ENCODE measurements around the gene APOBEC3G.
"Not testable (repeated sequence)": the region's sequence is repeated elsewhere in the genome, so short reads cannot be mapped to it uniquely, and the experiment has no call there.

APOBEC3G gene

DNA sequence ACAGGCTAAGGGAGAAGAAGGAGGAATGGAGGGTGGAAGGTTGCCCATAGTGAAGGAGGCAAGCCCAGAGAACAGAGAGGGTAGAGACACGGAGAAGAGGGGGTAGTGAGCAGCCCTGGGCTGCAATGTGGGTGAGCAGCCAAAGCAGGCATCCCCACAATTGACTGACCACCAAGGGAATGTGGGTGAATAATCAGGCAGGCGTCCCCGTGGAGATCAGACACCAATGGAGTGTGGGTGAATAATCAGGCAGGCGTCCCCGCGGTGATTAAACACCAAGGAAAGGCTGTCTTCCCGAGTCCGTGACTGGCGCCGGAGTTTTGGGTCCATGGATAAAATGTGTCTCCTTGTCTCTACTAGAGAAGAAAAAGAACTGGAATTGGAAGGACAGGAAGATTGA, 15.1 kb upstream of the APOBEC3G start:
- intact Hi-C loops (cut with DNase I); DNase-seq: not testable (repeated sequence)

DNA sequence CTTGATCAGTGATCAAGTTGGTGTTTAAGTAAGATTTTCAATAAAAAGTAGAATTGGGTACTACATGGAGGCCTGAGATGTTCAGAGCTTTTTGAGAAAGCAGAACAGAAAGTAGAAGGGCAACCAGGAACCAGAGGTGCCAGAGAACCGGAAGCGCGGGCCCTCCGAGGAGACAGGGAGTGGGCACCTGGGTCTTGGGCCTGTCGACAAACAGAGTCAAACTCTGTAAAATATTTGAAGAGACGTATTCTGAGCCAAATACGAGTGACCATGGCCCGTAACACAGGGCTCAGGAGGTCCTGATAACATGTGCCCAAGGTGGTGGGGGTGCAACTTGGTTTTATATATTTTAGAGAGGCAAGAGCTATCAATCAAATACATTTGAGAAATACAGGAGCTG, 13.2 kb upstream of the APOBEC3G start:
- intact Hi-C loops (cut with DNase I); DNase-seq: not testable (repeated sequence)

DNA sequence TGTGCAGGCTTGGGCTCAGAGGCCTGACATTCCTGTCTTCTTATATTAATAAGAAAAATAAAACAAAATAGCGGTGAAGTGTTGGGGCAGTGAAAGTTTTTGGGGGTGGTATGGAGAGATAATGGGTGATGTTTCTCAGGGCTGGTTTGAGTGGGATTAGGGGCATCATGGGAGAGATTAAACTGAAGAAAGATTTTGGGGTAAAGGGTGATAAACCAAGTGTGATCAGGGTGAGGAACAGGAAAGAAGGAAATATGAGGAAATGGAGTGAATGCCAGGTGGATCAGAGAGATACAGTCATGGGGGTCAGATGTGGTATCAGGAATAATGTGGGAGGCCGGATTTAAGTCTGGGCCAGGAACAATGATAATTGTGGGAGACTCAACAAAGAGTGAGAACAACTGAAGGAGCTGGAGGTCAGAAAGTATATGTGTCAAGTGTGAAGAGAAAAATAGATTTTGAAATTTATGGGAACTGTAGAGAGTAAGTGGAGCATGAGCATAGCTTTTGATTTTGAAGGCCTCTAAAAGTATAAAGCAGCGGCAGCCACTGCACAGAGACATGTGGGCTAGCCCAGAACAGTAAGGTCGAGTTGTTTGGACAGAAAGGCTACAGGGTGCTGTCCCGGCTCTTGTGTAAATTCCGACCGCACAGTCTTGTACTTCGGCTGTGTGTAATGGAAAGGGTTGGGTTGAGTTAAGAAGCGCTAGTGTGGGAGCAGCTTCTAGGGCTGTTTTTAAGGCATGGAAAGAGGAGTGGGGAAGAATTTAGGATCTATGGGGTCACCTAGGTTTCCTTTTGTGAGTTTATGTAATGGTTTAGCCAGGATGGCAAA, 10.4 kb upstream of the APOBEC3G start:
- intact Hi-C loops (cut with DNase I): not testable (repeated sequence)

DNA sequence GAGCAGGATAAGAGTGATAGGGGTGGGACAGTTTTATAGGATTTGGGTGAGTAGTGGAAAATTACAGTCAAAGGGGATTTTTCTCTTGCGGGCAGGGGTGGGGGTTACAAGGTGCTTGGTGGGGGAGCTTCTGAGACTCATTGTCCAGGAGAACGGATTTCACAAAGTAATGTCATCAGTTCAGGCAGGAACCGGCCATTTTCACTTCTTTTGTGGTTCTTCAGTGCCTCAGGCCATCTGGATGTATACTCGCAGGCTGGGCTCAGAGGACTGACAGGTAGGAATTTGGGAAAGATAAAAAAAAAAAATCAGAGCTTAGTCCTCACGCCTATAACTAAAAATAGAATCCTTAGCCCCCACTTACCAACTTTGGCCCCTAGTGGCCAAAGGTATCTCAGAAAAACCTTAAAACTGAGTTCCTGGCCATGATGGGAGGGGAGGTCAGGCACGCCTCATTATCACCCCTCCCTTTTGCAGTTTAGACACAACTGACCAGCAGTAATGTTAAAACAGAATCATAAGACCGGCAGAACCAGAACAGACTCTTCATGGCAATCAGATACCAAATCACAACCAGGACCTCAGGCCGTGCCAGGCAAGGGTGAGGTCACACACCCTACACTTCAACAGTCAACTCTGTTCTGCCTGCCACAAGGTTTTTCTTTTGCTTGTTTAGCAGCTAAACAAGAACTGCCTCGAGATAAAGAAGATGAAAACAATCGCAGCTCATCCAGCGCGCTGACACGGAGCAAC, 8.9 kb upstream of the APOBEC3G start:
- no peak for DNase-seq

More for the DNA sequence above, 10.4 kb upstream of the APOBEC3G start:
- not testable (repeated sequence) for DNase-seq

DNA sequence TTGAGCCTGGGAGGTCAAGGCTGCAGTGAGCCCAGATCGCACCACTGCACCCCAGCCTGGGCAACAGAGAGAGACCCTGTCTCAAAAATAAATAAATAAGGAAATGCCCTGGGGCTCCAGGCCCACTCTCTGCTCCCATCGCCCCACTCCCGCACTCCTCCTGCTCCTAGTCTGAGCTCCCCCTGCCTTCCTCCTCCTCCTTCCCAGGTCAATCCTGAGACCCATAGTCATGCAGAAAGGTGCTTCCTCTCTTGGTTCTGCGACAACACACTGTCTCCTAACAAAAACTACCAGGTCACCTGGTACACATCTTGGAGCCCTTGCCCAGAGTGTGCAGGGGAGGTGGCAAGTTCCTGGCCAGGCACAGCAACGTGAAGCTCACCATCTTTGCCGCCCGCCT, 6.9 kb upstream of the APOBEC3G start:
- intact Hi-C loops (cut with DNase I): no loop called here
- no peak for DNase-seq

More for the DNA sequence above, 8.9 kb upstream of the APOBEC3G start:
- intact Hi-C loops (cut with DNase I): no loop called here

DNA sequence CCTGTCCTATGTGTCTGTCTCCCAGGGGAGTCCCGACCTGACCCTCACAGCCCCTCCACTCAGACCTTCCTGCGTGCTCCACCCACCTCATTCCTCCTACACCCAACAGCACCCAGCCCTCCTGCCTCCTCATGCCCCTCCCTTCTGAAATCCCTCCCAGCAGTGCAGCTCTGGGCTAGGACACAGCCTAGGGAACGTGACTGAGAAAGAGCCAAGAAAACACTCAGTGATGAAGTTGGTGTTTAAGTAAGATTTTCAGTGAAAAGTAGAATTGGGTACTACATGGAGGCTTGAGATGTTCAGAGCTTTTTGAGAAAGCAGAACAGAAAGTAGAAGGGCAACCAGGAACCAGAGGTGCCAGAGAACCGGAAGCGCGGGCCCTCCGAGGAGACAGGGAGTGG, 4.5 kb upstream of the APOBEC3G start:
- DNase-seq; intact Hi-C loops (cut with DNase I): not testable (repeated sequence)

DNA sequence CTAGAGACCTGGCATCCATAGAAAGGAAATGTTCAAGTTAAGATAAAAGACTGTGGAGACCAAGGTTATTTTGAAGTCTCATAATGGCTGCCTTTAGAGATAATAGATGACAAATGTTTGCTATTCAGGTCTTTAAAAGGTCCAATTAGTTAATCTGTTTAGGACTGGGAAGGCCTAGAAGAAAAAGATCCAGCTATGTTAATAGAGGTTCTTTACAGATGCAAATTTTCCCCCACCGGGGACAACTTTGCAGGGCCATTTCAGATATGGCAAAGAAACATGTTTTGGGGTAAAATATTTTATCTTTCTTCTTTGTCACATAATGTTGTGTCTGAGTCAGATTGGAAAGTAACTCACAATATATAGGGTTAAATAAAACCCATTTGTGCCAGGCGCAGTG, 3.1 kb upstream of the APOBEC3G start:
- no peak for DNase-seq

DNA sequence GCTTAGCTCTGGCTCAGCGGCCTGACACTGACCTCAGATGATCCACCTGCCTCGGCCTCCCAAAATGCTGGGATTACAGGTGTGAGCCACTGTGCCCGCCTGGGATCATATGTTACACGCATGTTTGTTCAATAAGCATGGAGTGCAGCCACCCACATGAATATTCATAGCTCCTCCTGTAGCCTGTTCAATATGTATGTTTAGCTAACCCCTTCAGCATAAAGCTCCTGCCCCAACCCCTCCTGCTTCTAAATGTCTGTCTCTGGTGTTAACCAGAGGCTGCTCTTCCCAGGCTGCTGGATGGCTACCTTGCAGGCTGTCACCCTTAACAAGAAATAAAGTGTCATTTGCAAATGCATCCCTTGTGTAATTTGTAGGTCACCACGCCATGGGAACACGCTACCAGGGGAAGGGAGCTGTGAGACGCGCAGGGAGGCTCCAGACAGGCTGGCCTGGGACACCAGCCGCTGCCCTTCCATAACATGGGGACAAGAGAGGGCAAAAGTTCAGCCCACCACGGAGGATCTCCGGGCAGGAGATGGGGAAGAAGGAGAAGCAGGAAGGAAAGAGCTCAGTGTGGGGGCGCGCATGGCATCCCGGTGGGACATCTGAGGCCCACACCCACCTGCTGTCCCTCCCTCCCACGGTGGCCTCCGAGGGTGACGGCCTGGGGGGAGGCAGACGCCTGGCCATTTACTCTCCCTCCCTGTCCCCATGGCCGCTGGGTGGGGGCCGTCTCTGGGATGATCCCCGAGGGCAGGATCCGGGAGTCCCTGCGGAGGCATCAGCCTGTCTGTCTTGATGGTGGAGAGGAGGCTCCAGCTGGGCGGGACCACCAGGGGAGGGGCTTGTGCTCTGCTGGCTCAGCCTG, 685 bp upstream of the APOBEC3G start:
- DNase-seq; intact Hi-C loops (cut with DNase I): not testable (repeated sequence)

More for the DNA sequence above, 3.1 kb upstream of the APOBEC3G start:
- intact Hi-C loops (cut with DNase I): no loop called here

DNA sequence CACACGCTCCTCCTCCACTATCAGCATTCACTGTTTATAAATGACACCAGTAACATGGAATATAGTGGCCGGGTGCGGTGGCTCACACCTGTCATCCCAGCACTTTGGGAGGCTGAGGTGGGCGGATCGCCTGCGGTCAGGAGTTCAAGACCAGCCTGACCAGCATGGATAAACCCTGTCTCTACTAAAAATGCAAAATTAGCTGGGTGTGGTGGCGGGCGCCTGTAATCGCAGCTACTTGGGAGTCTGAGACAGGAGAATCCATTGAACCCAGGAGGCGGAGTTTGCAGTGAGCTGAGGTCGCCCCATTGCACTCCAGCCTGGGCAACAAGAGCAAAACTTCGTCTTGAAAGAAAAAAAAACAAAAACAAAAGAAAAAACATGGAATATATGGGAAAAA, 837 bp downstream of the APOBEC3G start:
- intact Hi-C loops (cut with DNase I); DNase-seq: not testable (repeated sequence)

DNA sequence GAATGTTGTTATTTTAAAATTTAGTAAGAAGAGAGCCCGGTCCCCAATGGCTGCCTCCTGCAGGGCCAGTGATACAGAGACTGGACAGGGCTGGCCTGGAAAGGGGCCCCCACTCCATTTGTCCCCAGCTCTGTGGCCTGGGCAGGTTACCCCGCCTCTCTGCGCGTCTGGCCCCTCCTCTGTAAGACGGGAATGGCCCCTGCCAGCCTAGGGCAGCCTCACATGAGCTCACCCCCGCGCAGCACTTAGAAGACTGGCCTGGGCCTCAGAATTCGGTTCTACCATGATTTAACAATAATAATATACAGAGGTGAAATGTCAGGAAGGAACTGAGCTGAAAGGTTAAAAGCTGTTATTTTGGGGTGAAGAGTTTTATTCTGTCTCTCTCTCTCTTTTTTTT, 1.3 kb downstream of the APOBEC3G start:
- intact Hi-C loops (cut with DNase I): no loop called here
- DNase-seq: no peak

DNA sequence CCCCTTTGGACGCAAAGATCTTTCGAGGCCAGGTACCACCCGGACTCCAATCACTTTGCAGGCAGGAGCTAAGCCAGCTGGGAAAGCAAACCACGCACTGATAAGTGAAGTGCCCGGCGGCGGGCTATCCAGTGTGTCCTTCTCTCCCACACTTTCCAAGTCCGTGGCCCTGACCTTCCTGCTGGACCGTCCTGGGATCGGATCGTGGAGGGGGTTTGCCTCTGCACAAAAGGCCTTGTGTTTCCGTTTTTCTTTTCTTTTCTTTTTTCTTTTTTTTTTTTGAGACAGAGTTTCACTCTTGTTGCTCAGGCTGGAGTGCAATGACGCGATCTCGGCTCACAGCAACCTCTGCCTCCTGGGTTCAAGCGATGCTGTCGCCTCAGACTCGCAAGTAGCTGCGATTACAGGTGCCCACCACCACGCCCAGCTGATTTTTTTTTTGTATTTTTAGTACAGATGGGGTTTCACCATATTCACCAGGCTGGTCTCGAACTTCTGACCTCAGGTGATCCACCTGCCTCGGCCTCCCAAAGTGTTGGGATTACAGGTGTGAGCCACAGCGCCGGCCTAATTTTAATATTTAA, 2.1 kb downstream of the APOBEC3G start:
- intact Hi-C loops (cut with DNase I); DNase-seq: not testable (repeated sequence)

DNA sequence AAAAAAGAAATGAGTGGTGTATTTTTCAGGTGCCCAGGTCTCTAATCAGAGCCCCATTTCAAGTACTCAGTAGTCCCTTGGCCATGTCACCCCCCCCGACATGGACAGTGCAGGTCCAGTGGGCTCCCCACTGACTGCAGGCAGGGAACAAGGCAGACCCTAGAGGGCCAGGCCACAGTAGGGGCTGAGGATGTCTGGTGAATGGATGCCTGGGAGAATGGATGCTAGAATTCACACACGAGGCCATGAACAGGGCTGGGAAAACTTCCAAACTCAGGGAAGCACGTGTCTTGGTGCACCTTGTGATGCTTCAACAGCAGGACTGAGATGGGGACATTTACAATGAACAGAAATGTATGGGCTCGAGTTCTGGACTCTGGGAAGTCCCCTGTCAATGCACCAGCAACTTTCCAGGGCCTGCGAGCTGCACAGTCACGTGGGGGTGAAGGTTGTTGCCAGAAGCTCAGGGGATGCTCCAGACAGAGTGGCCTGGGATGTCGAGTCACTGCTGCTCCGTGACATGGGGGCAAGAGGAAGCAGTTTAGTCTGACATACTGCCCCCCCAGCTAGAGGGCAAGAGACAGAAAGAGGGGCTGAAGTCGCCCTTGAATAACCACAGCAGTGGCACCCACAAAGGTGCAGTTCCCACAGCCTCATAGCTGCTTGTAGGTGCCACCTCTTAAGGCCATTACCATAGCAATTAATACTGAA, 3.1 kb downstream of the APOBEC3G start:
- no peak for DNase-seq
- intact Hi-C loops (cut with DNase I): no loop called here

DNA sequence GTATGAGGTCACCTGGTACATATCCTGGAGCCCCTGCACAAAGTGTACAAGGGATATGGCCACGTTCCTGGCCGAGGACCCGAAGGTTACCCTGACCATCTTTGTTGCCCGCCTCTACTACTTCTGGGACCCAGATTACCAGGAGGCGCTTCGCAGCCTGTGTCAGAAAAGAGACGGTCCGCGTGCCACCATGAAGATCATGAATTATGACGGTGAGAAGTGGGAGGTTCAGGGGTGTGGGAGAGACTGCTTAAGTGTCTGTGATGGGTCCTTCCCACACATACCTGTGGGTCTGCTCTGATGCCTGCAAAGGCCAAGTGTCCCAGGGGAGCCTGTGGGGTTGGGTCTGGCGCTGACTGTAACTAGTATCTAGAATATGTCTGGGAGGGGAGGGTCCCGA, 3.9 kb downstream of the APOBEC3G start:
- no peak for DNase-seq
- intact Hi-C loops (cut with DNase I): no loop called here

DNA sequence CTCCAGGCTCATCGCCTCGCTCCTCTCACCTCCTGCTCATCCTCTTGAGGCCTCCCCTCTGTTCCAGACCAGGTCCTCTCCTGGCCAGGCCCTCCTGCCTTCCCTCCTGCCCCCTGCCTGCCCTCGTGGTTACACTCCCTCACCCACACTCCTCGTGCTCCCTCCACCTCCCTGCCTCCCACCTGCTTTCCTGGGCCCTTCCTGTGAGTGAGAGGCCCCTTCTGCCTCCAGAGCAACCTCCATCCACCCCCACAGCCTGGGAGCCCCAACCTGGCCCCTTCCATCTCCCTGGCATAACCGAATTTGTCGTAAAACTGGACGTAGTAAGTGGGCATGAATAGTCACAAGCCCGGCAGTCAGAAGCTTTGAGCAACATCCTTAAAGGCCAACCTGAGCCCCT, 4.5 kb downstream of the APOBEC3G start:
- DNase-seq: no peak

DNA sequence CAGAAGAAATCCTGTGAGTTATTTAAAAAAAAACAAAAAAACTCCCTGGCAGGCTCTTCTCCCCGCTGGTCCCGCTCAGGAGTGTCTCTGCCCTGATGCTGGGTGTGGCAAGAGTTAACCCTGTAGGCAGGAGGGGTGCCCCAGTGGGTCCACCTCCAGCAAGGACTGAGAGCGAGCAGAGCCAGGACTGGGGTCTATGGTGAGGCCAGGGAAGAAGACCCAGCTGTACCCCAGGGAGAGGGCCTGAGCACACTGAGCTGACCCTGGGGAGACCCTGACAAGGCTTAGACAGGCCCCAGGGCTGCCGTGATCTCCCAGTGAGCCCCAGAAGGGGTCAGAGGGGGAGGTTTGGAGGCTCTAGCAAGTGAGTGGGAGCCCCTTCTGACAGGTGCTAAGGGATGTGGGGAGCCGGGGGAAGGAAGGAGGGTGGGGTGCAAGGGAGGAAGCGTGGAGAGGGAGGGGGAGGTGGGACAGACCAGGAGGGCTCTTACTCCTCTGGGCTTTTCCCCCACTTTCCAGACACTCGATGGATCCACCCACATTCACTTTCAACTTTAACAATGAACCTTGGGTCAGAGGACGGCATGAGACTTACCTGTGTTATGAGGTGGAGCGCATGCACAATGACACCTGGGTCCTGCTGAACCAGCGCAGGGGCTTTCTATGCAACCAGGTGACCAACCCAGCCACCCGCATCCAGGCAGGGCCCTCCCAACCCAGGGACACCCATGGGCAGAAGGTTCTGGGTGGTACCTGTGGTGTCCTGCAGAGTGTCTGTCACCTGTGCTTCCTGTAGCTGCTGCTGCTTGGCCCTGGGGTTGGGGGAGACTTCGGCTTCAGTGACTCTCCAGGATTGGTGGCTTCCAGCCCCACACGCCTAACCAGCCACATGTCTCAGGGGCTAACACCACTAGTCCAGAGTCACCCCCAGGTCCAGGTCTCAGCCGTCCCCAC, 6.4 kb downstream of the APOBEC3G start:
- intact Hi-C loops (cut with DNase I): no loop called here
- no peak for DNase-seq

More for the DNA sequence above, 4.5 kb downstream of the APOBEC3G start:
- intact Hi-C loops (cut with DNase I): no loop called here

DNA sequence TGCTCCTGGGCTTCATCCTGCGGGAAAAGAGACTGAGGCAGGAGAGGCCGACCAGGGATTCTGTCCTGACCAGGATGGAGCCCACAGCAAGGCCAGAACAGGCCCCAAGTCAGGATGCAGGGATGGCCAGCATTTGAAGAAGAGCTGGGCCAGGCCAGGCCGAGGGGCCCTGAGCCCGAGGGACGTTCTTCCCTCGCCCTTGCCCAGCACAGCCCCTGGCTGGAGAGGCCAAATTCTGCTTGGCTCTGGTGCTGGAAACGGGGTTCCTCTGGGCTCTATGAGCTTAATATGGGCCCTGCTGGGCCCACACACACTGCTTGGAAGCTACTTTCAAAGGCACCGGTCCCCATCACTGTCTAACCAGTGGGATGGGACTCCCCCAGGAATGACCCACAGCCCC, 7.6 kb downstream of the APOBEC3G start:
- intact Hi-C loops (cut with DNase I): no loop called here
- DNase-seq: no peak

DNA sequence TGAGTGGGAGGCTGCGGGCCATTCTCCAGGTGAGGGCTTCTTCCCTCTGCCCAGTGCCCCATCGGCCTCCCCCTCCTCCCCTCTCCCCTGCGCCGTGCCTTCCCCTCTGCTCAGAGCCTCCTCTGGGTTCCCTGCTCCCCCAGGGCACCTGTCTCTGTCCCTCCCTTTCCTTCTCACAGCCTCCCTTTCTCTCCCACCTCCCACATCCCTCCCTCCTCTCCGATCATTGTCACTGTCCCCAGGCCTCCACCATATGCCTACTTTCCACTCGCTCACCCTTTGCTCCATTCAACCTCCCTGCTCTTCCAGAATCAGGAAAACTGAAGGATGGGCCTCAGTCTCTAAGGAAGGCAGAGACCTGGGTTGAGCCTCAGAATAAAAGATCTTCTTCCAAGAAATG, 10.0 kb downstream of the APOBEC3G start:
- intact Hi-C loops (cut with DNase I): no loop called here

More for the DNA sequence above, 10.0 kb downstream of the APOBEC3G start:
- DNase-seq: no peak
